ENCODE results near the gene MBNL3. TPM values are rescaled to one million over a fixed set of nuclear protein-coding genes. Genes with fewer than 3 reads are reported as not detected.

MBNL3 gene
- total RNA-seq, 6 experiments from 2014 or later, result 0.17 to 0.66 (median 0.38) TPM

DNA sequence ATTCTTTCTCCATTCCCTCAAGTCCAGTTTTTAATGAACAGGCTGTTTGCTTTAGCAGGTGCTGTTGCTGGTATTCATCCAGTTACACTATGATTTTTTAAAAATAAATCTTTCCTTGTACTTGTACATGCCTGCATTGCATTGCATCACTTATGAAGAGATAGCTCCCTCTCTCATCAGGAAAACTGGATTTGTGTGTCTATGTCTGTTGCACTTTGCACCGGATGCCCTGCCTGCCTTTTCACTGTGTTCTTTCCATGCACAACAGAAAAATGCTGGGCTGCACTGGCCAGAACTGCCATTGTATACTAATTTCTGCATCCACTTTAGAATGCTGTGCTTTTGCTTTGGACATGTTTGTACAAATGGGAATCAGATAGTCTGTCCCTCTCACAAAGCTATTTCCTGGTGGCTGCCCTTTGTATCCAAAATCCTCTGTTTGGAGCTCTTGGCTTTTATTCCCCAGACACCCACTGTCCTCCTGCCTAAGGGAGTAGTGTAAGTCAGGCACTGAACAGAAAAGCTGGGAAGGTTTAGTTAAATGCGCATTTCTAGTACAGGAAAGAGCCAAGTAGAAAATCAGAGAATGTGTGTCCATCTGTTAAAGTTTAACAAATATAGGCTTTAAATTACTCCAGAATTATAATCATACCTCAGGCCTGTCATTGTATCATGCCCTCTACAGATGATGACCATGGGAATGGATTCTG is 119.1 kb downstream of the MBNL3 start:
- no peaks in the 10 kb centered on the region; the same call in 1 of the 2 replicates for H3K27me3 Mint-ChIP-seq (ENCODE audit: insufficient read depth)

DNA sequence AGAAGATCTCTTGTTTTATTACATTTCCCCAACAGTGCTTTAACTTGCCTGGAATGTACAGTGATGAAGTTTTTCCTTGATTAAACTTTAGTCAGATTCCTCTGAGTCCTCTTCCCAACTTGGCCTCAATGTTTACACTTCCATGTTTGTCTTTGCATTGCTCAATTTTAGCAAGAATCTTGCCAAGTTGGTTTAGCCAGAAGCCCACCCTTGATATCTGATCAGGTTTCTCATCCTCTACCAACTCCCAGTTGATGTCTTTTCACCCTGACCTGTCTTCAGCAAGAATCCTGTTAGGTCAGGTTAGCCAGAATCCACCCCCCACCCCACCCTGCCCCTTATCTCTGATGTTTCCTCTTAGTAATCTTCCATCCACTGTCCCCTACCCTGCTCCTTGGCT is 120.9 kb downstream of the MBNL3 start:
- H3K27ac Mint-ChIP-seq, result no peak overlapping the region
- H3K4me1 Mint-ChIP-seq (ENCODE audit: low read depth), result no peaks in the 10 kb centered on the region
- no peak for DNase-seq
- H3K4me3 Mint-ChIP-seq, result no peak overlapping the region
- H3K9me3 Mint-ChIP-seq, result peaks cover 8% of the 10 kb centered on the region; the same call in 1 of the 2 replicates
- H3K36me3 Mint-ChIP-seq (ENCODE audit: low read depth), result no peaks in the 10 kb centered on the region
- TF ChIP-seq, protein P1, sequence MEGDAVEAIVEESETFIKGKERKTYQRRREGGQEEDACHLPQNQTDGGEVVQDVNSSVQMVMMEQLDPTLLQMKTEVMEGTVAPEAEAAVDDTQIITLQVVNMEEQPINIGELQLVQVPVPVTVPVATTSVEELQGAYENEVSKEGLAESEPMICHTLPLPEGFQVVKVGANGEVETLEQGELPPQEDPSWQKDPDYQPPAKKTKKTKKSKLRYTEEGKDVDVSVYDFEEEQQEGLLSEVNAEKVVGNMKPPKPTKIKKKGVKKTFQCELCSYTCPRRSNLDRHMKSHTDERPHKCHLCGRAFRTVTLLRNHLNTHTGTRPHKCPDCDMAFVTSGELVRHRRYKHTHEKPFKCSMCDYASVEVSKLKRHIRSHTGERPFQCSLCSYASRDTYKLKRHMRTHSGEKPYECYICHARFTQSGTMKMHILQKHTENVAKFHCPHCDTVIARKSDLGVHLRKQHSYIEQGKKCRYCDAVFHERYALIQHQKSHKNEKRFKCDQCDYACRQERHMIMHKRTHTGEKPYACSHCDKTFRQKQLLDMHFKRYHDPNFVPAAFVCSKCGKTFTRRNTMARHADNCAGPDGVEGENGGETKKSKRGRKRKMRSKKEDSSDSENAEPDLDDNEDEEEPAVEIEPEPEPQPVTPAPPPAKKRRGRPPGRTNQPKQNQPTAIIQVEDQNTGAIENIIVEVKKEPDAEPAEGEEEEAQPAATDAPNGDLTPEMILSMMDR (IDR thresholded peaks at IDR 0.05), result no peak
- H3K27me3 Mint-ChIP-seq (ENCODE audit: insufficient read depth), result no peaks in the 10 kb centered on the region; the same call in 1 of the 2 replicates

More for the DNA sequence above, 119.1 kb downstream of the MBNL3 start:
- Mint-ChIP-seq H3K27ac (no peak overlapping the region), H3K36me3 (ENCODE audit: low read depth) (no peaks in the 10 kb centered on the region), H3K4me3 (no peak overlapping the region), H3K4me1 (ENCODE audit: low read depth) (no peaks in the 10 kb centered on the region), H3K9me3 (peaks cover under 1% of the 10 kb centered on the region; the same call in 1 of the 2 replicates)
- DNase-seq, result no peak
- TF ChIP-seq, protein P1 (IDR thresholded peaks at IDR 0.05), result no peak

DNA sequence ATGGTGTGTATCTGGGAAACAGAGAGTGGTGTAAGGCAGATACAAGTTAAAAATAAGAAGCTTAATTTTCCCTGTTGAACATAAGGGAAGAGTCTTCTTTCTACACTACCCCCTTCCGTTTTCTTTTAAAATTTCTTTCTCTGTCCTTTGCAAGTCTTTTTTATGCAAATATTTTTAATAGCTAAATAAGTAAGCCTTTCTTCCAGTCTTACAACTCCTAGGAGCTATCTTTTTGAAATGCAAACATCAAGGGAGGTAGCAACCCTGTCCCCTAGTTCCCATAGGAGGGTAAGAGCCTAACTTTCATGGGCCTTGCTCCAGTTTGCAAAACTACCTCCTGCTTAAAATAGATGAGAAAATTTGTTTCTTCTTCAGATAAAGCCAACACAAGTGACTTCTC is 121.5 kb downstream of the MBNL3 start:
- H3K36me3 Mint-ChIP-seq (ENCODE audit: low read depth), result no peaks in the 10 kb centered on the region

DNA sequence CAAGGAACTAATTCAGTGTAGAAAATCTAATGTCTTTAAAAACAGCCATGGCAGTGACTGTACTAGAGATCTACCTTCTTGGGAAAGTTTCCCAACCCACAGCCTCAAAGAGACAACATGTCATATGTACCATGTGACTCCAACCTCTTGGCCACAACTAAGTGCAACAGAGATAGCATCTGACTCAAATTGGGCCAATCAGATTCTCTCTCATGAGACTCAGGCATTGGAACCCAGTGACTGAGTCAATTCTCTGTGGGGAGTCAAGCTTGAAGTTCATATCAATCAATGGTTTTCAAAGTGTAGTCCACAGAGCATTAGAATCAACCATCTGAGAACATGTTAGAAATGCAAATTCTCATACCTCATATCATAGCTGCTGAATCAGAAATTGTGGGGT is 123.3 kb downstream of the MBNL3 start:
- no peaks in the 10 kb centered on the region; the same call in 1 of the 2 replicates for H3K27me3 Mint-ChIP-seq (ENCODE audit: insufficient read depth)
- no peak overlapping the region for H3K27ac Mint-ChIP-seq
- no peaks in the 10 kb centered on the region for H3K36me3 Mint-ChIP-seq (ENCODE audit: low read depth)
- no peak overlapping the region for H3K4me3 Mint-ChIP-seq
- H3K9me3 Mint-ChIP-seq, result peaks cover 8% of the 10 kb centered on the region; the same call in 1 of the 2 replicates
- TF ChIP-seq, protein P1 (IDR thresholded peaks at IDR 0.05), result no peak
- H3K4me1 Mint-ChIP-seq (ENCODE audit: low read depth), result no peaks in the 10 kb centered on the region
- DNase-seq, result no peak

More for the DNA sequence above, 121.5 kb downstream of the MBNL3 start:
- Mint-ChIP-seq H3K27ac (no peak overlapping the region), H3K27me3 (ENCODE audit: insufficient read depth) (no peaks in the 10 kb centered on the region; the same call in 1 of the 2 replicates), H3K4me3 (no peak overlapping the region), H3K4me1 (ENCODE audit: low read depth) (no peaks in the 10 kb centered on the region), H3K9me3 (peaks cover 8% of the 10 kb centered on the region; the same call in 1 of the 2 replicates)
- DNase-seq, result no peak
- TF ChIP-seq, protein P1 (IDR thresholded peaks at IDR 0.05), result no peak

DNA sequence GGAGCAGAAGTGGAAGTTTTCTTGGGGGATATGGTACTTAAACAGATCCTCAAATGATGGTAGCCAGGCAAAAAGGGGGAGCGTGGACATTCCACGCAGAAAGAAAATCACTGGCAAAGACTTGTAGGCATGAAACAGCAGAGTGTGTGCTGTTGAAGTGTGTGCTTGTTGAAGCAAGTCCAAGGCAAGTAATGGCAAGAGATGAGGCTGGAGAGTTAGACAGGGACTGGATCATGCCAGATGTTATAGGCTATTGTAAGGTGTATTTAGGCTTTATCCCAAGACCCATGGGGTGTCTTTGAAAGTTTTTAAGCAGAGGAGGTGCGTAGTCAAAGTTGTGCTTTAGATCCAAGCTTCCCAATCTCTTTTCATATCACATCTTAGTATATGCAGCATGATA is 124.5 kb downstream of the MBNL3 start:
- Mint-ChIP-seq H3K9me3 (peaks cover 8% of the 10 kb centered on the region; the same call in 1 of the 2 replicates), H3K36me3 (ENCODE audit: low read depth) (no peaks in the 10 kb centered on the region), H3K27me3 (ENCODE audit: insufficient read depth) (no peaks in the 10 kb centered on the region; the same call in 1 of the 2 replicates), H3K4me1 (ENCODE audit: low read depth) (no peaks in the 10 kb centered on the region), H3K27ac (no peak overlapping the region), H3K4me3 (no peak overlapping the region)
- no peak for DNase-seq
- TF ChIP-seq, protein P1 (IDR thresholded peaks at IDR 0.05), result no peak

Data from HFFc6 (cell line).